Retina (tissue), 1 donor: ENCODE measurements around the gene PGS1.

Experiments
- DNase-seq: peaks from one replicate; pipeline ENCODE4 v3.0.0-alpha.2; 2016

PGS1 gene

DNA sequence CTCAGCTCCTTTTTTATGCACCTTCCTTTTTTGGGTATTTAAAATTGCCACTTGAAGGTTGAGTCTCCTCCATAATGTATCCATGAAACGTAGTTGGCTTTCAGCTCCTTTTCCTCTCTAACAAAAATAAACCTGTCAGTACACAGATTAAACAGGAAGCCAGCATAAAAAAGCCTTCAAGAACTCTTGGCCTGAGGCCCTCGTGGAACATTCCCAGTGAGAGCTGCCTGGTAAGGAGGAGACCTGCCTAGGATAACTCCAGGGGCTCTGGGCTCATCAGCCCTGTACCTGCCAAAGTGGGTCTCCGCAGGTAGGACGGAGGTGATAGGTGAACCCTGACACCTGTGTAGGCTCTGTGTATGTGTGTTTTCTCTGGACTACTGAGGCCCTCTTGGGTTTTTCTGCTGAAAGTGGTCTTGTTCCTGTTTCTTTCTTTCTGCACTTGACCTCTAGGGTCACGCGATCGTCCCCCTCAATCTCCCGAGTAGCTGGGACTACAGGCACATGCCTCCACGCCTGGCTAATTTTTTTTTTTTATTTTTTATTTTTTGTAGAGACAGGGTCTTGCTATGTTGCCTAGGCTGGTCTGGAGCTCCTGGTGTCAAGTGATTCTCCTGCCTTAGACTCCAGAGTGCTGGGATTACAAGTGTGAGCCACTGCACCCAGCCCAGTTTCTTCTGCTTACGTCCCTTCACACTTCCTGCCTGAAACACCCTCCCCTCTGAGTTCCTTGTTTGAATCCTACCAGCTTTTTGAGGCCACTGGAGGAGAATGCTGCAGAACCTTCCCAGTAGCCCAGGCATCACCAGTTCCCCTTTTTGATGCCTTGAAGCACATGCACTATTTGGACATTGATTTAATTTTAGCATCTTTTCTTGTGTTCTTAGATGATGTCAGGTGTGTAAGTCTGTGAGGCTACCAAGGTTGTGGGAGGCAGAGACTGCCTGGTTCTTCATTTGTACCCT lies 9.8 kb downstream of the PGS1 start:
- DNase-seq = no peak

DNA sequence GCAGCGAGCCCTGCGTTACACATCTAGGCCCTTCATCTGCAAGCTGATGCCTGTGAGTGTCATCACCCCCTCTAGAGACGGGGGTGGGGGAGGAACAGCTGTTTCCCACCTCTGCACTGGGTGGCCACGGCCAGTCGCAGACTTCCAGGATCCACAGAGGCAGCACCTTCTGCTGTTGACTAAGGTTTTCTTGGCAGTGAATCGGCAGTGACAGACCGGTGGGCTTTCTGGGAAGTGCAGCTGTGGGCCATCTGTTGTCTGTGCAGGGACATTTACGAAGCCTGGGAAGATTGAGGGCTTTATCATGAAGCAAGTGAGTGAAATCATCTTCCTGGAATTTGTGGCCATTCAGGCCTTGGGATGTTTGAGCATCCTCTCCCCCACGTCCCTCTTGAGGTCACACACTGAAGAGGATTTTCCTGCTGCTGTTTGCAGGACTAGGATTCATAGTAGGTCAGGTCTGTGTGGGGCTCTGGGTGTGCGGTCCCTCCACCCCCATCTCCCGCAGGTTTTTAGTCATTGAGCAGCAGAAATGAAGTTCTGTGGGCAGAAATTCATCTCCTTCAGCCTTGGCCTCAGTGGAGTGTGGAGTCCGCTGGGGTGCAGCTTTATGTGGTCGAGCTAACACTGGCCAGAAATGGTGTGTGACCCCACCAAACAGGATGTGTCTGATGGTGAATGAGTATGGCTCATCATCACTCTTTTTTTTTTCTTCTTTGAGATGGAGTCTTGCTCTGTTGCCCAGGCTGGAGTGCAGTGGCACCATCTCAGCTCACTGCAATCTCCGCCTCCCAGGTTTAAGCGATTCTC lies 12.0 kb downstream of the PGS1 start:
- DNase-seq = peak; percentile 28

DNA sequence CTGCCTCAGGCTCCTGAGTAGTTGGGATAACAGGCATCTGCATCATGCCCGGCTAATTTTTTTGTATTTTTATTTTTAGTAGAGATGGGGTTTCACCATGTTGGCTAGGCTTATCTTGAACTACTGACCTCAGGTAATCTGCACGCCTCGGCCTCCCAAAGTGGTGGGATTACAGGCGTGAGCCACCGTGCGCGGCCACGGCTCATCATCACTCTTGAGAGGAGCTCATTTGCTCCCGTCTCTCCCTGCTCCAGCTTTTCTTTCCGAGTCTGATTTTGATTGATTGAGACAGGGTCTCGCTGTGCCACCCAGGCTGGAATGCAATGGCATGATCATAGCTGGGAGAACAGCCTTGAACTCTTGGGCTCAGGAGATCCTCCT lies 12.6 kb downstream of the PGS1 start:
- no peak for DNase-seq

- DNase-seq = no peak
Measured at GRCh38 chr17:78391843-78392242, 13.4 kb downstream of the PGS1 start.

- no peak for DNase-seq
Measured at GRCh38 chr17:78392295-78392694, 13.8 kb downstream of the PGS1 start.

DNA sequence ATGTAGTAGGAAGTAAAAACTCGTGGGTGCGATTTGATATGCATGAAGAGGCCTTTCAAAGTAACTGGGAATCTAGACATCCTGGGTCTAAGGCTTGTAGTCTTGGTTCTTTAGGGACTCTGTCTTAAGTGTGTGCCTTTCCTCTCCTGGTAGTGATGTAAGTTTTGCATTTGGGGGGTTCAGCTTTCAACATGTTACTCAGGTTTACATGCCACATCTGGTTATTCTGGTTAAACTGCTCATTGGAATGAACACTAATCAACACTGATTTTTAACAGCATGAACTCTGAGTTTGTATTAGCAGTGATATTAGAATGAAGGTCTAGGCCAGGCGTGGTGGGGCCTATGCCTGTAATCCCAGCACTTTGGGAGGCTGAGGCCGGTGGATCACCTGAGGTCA lies 15.1 kb downstream of the PGS1 start:
- no peak for DNase-seq

DNA sequence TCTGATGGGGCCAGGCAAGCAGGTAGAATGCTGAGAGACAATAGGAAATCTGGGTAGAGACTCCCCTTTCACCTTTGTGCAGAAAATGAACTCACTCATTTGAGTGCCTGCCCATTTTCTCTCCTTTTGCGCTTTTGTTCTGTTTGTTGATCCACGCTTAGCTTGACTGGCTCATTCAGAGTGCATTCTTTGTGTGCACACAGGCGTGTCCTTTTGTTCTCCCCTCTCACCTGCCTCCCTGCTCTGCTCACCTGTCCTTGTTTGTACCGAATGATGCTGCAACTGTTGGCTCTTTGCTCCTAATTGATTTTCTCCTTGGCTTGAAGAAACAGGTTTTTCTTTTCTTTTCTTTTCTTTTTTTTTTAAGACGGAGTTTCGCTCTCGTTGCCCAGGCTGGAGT lies 15.8 kb downstream of the PGS1 start:
- DNase-seq = no peak

DNA sequence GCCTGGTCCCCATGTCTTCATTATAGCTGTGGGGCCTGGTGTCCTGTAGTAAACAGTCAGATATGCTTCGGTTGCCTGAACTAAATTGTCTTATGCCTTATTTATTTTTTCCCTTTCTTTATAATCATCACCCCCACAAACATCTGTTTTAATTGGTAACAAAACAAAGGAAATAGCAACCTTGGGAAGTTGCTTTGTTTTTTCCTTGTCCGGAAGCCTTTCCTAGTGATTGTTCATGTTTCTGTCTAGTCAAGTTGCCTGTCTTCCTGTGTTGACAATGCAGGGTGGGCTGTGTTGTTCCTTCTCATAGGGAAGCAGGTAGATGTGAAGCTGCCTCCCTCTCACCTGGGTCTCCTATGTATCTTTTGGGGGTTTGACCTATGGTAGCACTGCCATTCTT lies 16.7 kb downstream of the PGS1 start:
- DNase-seq = no peak

- DNase-seq = no peak
Measured at GRCh38 chr17:78396441-78397337, 18.2 kb downstream of the PGS1 start.

DNA sequence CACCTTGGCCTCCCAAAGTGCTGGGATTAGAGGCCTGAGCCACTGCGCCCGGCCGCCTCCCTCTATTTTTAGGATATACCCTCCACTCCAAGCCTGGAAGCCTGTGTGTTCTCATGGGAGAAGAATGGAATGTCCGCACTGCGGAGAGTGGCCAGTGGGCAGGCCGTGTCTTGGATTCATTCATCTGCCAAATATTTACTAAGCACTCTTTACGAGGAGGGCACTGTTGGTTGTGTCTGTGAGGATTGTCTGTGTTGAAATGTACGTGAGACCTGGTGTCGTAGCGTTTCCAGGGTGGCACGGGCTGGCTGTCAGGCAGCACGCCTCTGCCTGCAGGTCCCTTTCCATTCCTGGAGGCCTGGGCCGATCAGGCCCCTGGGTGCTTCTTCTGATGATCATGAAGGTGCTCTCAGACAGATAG lies 19.2 kb downstream of the PGS1 start:
- no peak for DNase-seq

DNA sequence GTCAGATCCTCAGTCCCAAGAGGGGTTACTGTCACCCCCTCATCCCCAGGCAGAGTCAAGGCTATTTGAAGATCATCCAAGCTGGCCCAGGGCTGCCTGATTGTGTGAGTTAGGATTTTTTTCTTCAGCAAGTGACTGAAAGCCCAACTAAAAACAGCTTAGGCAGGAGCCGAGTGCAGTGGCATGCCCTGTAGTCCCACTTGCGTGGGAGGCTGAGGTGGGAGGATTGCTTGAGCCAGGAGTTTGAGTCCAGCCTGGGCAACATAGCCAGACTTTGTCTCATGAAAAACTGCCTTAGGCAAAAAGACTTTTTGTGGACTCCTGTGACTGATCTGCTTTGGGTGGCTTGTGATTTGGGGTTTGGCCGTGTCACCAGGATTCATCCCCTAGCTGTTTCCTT lies 19.9 kb downstream of the PGS1 start:
- DNase-seq = no peak

DNA sequence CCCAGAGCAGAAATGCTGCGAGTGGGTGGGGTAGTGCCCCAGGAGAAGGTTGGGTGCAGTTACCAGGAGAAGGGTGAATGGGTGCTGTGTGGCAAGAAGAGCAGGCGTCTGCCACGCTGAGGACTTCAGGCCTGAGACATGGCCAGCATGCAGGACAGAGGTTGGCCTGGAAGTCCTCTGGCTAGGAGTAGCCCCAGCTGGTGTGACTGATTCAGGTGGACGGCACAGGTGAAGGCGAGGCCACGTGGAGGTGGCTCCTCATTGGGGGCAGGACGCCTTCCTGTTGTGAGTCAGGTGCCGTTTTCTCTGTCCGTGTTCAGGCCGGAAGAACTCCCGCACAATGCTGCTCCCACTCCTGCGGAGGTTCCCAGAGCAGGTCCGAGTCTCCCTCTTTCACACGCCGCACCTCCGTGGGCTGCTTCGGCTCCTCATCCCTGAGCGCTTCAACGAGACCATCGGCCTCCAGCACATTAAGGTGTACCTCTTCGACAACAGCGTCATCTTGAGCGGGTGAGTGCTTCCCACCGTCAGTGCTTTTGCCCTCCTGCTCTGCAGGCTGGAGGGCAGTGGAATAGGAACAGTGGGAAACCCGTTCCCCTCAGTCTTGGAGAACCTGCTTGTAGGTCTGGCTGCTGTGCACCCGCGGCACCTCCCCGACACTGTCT lies 20.7 kb downstream of the PGS1 start:
- DNase-seq = no peak

DNA sequence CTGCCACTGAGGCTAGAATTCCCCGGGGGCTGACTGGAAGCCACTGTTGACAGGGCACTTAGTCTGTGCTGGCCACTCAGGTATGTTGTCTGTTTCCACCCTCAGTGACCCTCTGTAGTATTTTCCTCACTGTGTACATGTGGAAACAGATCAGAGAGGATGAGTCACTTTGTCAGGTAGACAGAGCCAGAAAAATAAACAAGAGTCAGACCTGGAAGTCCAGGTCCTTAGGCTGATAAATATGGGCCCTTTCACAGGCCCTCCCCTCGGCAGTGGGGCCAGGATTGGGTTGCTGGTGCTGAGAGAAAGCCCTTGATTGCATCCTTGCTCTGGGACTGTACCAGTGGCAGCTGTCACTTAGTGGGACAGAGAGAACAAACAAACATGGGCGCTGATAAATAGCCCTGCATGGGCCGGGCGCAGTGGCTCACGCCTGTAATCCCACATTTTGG lies 21.3 kb downstream of the PGS1 start:
- no peak for DNase-seq

DNA sequence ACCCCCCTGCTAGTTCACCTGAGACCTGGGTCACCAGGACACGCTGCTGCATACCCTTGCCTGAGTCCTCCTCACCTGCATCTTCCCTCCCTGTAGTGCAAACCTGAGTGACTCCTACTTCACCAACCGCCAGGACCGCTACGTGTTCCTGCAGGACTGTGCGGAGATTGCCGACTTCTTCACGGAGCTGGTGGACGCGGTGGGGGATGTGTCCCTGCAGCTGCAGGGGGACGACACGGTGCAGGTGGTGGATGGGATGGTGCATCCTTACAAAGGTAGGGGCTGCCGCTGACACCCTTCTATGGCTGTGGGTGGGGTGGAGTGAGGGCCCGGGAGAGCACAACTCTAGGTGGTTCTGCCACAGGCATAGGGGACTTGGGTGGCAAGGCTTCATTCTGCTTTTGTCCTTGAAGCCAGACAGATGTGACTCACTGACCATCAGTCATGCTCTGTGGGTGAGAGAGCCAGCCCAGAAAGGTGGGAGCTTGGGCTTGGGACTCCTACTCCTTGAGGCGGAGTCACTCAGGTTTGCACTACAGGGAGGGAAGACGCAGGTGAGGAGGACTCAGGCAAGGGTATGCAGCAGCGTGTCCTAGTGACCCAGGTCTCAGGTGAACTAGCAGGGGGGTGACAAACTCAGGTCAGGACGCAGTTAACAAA lies 22.3 kb downstream of the PGS1 start:
- DNase-seq = no peak

GRCh38 chr17:78401246-78401645 lies 22.8 kb downstream of the PGS1 start:
- DNase-seq = no peak

- no peak for DNase-seq
Measured at GRCh38 chr17:78401891-78402290, 23.4 kb downstream of the PGS1 start.

GRCh38 chr17:78403822-78404221 lies 25.4 kb downstream of the PGS1 start:
- DNase-seq = no peak

- DNase-seq = no peak
Measured at GRCh38 chr17:78406396-78406795, 27.9 kb downstream of the PGS1 start.

DNA sequence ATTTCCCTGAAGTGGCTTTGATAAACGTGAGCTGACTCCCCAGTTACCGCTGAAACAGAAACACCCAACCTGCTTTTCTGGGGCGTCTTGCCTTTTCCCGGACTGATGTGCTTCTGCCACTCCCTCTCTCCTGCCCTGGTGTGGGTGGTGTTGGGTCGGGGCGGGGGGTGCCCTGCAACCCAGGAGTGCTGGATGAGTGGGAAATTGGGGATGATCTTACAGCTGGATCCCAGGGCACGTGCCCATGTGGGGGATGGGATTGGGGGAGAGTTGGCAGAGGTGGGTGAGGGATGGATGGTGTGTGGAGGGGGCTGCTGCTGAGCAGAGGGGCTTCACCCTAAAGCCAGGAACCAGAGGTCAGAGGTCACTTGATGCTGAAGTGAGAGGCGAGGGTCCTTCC lies 28.5 kb downstream of the PGS1 start:
- no peak for DNase-seq

DNA sequence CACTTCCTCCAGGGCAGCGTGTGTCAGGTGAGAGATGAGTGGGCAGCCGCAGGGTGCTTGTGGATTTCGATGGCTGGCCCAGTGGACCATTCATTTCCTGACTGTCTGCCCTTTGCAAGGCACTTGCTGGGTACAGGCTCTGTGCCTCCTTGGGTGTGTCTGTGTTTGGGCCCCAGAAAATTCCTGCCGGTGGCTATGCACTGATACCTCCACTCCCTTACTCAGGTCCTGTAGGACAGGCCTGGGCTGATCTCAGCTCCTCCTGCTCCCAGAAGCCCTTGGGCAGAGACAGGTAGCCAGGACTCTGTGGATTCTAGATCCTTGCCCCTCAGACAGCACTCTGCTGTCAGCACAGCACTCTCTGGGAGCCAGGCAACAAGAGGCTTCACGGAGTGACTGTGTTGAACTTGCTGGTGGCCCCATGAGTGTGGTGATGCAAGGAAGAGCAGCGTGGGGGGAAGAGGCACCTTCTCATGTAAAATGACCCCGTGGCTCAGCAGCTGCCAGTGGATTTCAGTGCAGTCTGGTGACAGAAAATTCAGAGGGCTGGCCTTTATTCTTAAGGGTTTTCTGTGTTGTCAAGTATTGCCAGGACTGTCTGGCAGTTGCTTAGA lies 29.0 kb downstream of the PGS1 start:
- DNase-seq = no peak

GRCh38 chr17:78408476-78409050 lies 30.1 kb downstream of the PGS1 start:
- DNase-seq = no peak
